A549 (cell line): ENCODE measurements around the gene ANKHD1. TPM values are rescaled to one million over a fixed set of nuclear protein-coding genes. Genes with fewer than 3 reads are reported as not detected.

ENCODE experiments used
- ATAC-seq, 2 experiments: fragments of 200-7000 bp in 1 of 2; fragments of >200 bp in 1 of 2; cut with Nextera tagmentation in 1 of 2; cut with Tn5 transposase in 1 of 2; 3 replicates each; pipeline versions ENCODE4 v1.8.0 to v1.9.1; 2018 to 2020; ENCODE audit warnings: mild to moderate bottlenecking in 1 of 2, moderate library complexity in 1 of 2
- CTCF ChIA-PET: fragments of 300-600 bp; sonication (Branson Sonifier 250); formaldehyde crosslinking; extraction: SDS; loops from one replicate; lab custom pipeline; 2021; ENCODE audit warnings: antibody characterized with exemption, inconsistent platforms; lab: Yijun Ruan, JAX
- POLR2A ChIA-PET: fragments of 350-600 bp; formaldehyde crosslinking; extraction: SDS; loops from one replicate; lab custom pipeline; 2021; ENCODE audit warnings: antibody characterized with exemption, inconsistent platforms; lab: Yijun Ruan, JAX
- DNase-seq, 2 experiments: peaks; one replicate each; pipeline versions ENCODE4 v3.0.0 to v3.0.0-alpha.2; 2011 to 2016; ENCODE audit warnings: low read depth in 1 of 2, low spot score in 1 of 2
- FAIRE-seq: peaks from 2 replicates; lab custom pipeline; 2011; peaks lifted over from hg19 to GRCh38; lab: Jason Lieb, UNC
- H3K27ac ChIP-seq, 2 experiments: fragments of >200 bp; sonication (Bioruptor Twin); formaldehyde crosslinking; 3 replicates each; pipeline ENCODE4 v1.5.1; 2016 to 2017
- H3K4me1 ChIP-seq: fragments of >200 bp; sonication (Bioruptor Twin); formaldehyde crosslinking; 3 replicates; pipeline ENCODE4 v1.6.1; 2016
- H3K4me2 ChIP-seq: fragments of >200 bp; sonication (Bioruptor Twin); formaldehyde crosslinking; 3 replicates; pipeline ENCODE4 v1.6.1; 2016
- H3K4me3 ChIP-seq: fragments of >200 bp; sonication (Bioruptor Twin); formaldehyde crosslinking; 3 replicates; pipeline ENCODE4 v1.5.1; 2016
- H3K9me3 ChIP-seq: fragments of >200 bp; sonication (Bioruptor Twin); formaldehyde crosslinking; 3 replicates; pipeline ENCODE4 v1.6.1; 2016
- ATOH8 ChIP-seq: fragments of 250-450 bp; sonication (Bioruptor Pico); IDR thresholded peaks from 2 replicates; pipeline ENCODE4 v1.5.0; 2020; ENCODE audit warnings: low read depth, mild to moderate bottlenecking, moderate library complexity
- BCL3 ChIP-seq: fragments of >200 bp; sonication (Bioruptor Twin); formaldehyde crosslinking; IDR thresholded peaks from 3 replicates; pipeline ENCODE4 v1.6.1; 2016
- CBX2 ChIP-seq: fragments of 200-600 bp; sonication (generic); IDR thresholded peaks from 2 replicates; pipeline ENCODE4 v1.6.1; 2016; ENCODE audit warnings: low read depth, mild to moderate bottlenecking, borderline replicate concordance
- CHD2 ChIP-seq: fragments of 150-350 bp; IDR thresholded peaks from 2 replicates; pipeline ENCODE4 v1.6.1; 2014; ENCODE audit warnings: low read length; ENCODE audit not compliant: partially characterized antibody
- CHD4 ChIP-seq: fragments of 200-600 bp; sonication (generic); IDR thresholded peaks from 2 replicates; pipeline ENCODE4 v1.6.1; 2016; ENCODE audit warnings: antibody characterized with exemption, mild to moderate bottlenecking, borderline replicate concordance
- CTCF ChIP-seq: fragments of >200 bp; sonication (Bioruptor Twin); formaldehyde crosslinking; IDR thresholded peaks from 3 replicates; pipeline ENCODE4 v1.5.1; 2016
- ELK1 ChIP-seq: fragments of 150-350 bp; IDR thresholded peaks from 2 replicates; pipeline ENCODE4 v1.6.1; 2014; ENCODE audit warnings: low read depth, mild to moderate bottlenecking, low read length
- FOSB ChIP-seq: fragments of 250-450 bp; sonication (Bioruptor Pico); IDR thresholded peaks from 2 replicates; pipeline ENCODE4 v1.5.0; 2020; ENCODE audit warnings: mild to moderate bottlenecking, moderate library complexity
- HES2 ChIP-seq: fragments of >200 bp; sonication (Bioruptor Twin); formaldehyde crosslinking; IDR thresholded peaks from 2 replicates; pipeline ENCODE4 v1.6.1; 2016
- HEYL ChIP-seq: fragments of 250-450 bp; sonication (Bioruptor Pico); IDR thresholded peaks from 2 replicates; pipeline ENCODE4 v1.8.0; 2021; ENCODE audit warnings: mild to moderate bottlenecking, moderate library complexity
- HMGXB4 ChIP-seq: fragments of 250-450 bp; sonication (Bioruptor Pico); IDR thresholded peaks from 2 replicates; pipeline ENCODE4 v1.5.0; 2021; ENCODE audit warnings: mild to moderate bottlenecking, moderate library complexity, borderline replicate concordance
- MAFK ChIP-seq: fragments of 450-650 bp; IDR thresholded peaks from 2 replicates; pipeline ENCODE4 v1.6.1; 2014; ENCODE audit not compliant: partially characterized antibody
- MAX ChIP-seq: IDR thresholded peaks from 2 replicates; pipeline ENCODE4 v1.6.1; 2012
- POLR2A ChIP-seq: IDR thresholded peaks from 2 replicates; pipeline ENCODE4 v1.6.1; 2012; ENCODE audit warnings: mild to moderate bottlenecking, low read length
- POLR2AphosphoS2 ChIP-seq: conservative IDR thresholded peaks from 2 replicates; pipeline ENCODE4 v1.6.1; 2012; ENCODE audit warnings: low read length, improper control_type of control experiment, inconsistent platforms
- REST ChIP-seq: fragments of 200-600 bp; sonication (generic); IDR thresholded peaks from 2 replicates; pipeline ENCODE4 v1.6.1; 2016; ENCODE audit warnings: antibody characterized with exemption, mild to moderate bottlenecking, moderate library complexity
- RFX5 ChIP-seq: fragments of 450-650 bp; IDR thresholded peaks from 2 replicates; pipeline ENCODE4 v1.7.1; 2014; ENCODE audit warnings: antibody characterized with exemption, mild to moderate bottlenecking, moderate library complexity
- SMC3 ChIP-seq: fragments of >200 bp; sonication (Bioruptor Twin); formaldehyde crosslinking; IDR thresholded peaks from 3 replicates; pipeline ENCODE4 v1.6.1; 2018; ENCODE audit warnings: inconsistent platforms
- TFCP2L1 ChIP-seq: fragments of 250-450 bp; sonication (Bioruptor Pico); IDR thresholded peaks from 2 replicates; pipeline ENCODE4 v1.5.0; 2021; ENCODE audit warnings: mild to moderate bottlenecking
- TP53 ChIP-seq: fragments of 250-450 bp; sonication (Bioruptor Pico); IDR thresholded peaks from 2 replicates; pipeline ENCODE4 v1.5.0; 2021; ENCODE audit warnings: mild to moderate bottlenecking, moderate library complexity
- ZFP36 ChIP-seq: fragments of 450-650 bp; IDR thresholded peaks from 2 replicates; pipeline ENCODE4 v1.6.1; 2014; ENCODE audit warnings: borderline replicate concordance; ENCODE audit not compliant: partially characterized antibody
- ZNF302 ChIP-seq: fragments of 250-450 bp; sonication (Bioruptor Pico); IDR thresholded peaks from 2 replicates; pipeline ENCODE4 v1.9.0; 2021; ENCODE audit warnings: inconsistent platforms, mild to moderate bottlenecking, moderate library complexity
- ZSCAN20 ChIP-seq: fragments of 250-450 bp; sonication (Bioruptor Pico); IDR thresholded peaks from 2 replicates; pipeline ENCODE4 v1.8.0; 2022; ENCODE audit warnings: mild to moderate bottlenecking, moderate library complexity
- WGBS: methylation state at CpG from one replicate; pipeline ENCODE4 v1.1.6; 2017; ENCODE audit errors: missing lambda C conversion rate; 5-methylcytosine and 5-hydroxymethylcytosine counted together
- polyA plus RNA-seq, 4 experiments: library from polyadenylated mRNA; depleted of rRNA in 3 of 4; stranded (reverse); fragments of >200 nt; fragmentation: RNase III in 1 of 4; extraction: RNeasy Plus Mini Kit Qiagen cat#74134 plus additional on column Dnase treatment in 1 of 4; gene quantifications; 2 replicates in 3 of 4; 3 replicates in 1 of 4; pipeline ENCODE4 v1.2.3, GENCODE V29; 2011 to 2017

The ANKHD1 gene
- polyA plus RNA-seq, 2 of the 4 experiments (the other 2 are of a cell fraction), result 46.9 to 94.1 TPM

- Histone ChIP-seq H3K4me2 (no peak overlapping the region), H3K4me3 (no peak overlapping the region), H3K9me3 (no peaks in the 10 kb centered on the region), H3K4me1 (peaks cover 3% of the 10 kb centered on the region; the same call in 2 of the 3 replicates), H3K27ac (no peak overlapping the region)
- ChIA-PET POLR2A (interaction anchor here (1.2 kb wide), 1 partner anchor 14 kb away, joined by 3 read pairs; the partner anchor contains the start of gene SRA1), CTCF (interaction anchor here (0.6 to 2.7 kb wide), 3 partner anchors 64 to 324 kb away, joined by 3 to 8 read pairs (median 7); partner anchors contain the start of gene TMCO6)
- FAIRE-seq (no peak), ATAC-seq (no peak), DNase-seq (no peak)
- 86% methylated on average over 5 of the region's 5 CpGs for WGBS
- TF ChIP-seq HEYL (no peak), CHD4 (no peak), ELK1 (no peak), MAX (no peak), ATOH8 (CRISPR knock-in tag) (no peak), TFCP2L1 (no peak), MAFK (no peak), POLR2AphosphoS2 (no peak), ZFP36 (no peak), TP53 (no peak), REST (no peak), HES2 (no peak), ZNF302 (CRISPR knock-in tag) (no peak), POLR2A (no peak), CHD2 (no peak), ZSCAN20 (CRISPR knock-in tag) (no peak), RFX5 (no peak), BCL3 (no peak), FOSB (CRISPR knock-in tag) (no peak)
- TF ChIP-seq, all 56 proteins: peak for 0
Measured at GRCh38 chr5:140571105-140571504, 169.5 kb downstream of the ANKHD1 start.

- CTCF ChIA-PET, result interaction anchor here (0.7 to 1.8 kb wide), 2 partner anchors 13 to 62 kb away, joined by 4 read pairs; no protein-coding TSS in a partner anchor
- POLR2A ChIA-PET, result interaction anchor here (1.2 kb wide), 1 partner anchor 16 kb away, joined by 4 read pairs; the partner anchor contains the start of gene SRA1
- DNase-seq (no peak), FAIRE-seq (no peak), ATAC-seq (no peak)
- Histone ChIP-seq H3K27ac (no peak overlapping the region), H3K4me2 (no peak overlapping the region), H3K4me3 (no peak overlapping the region), H3K4me1 (no peaks in the 10 kb centered on the region), H3K9me3 (no peaks in the 10 kb centered on the region)
- TF ChIP-seq CBX2 (no peak), CTCF (no peak), CHD4 (no peak), TP53 (no peak), HMGXB4 (CRISPR knock-in tag) (no peak), SMC3 (no peak)
- WGBS, result 92% methylated on average over 7 of the region's 7 CpGs
Measured at GRCh38 chr5:140573683-140574082, 172.1 kb downstream of the ANKHD1 start.
